K562 (cell line): Measurements from ENCODE around the gene SORL1-AS1.

ENCODE experiments used
- ATAC-seq: fragments of 200-7000 bp; cut with Tn5 transposase; 3 replicates; pipeline ENCODE4 v1.9.1; 2020; ENCODE audit warnings: moderate library complexity
- BruUV-seq: library from RNA; stranded (reverse); fragments of 400-500 nt; replicated peaks from 2 replicates; lab custom pipeline; 2021; lab: Mats Ljungman, UMichigan
- CTCF ChIA-PET: fragments of 300-600 bp; formaldehyde crosslinking; extraction: SDS; loops from one replicate; lab custom pipeline; 2021; ENCODE audit warnings: low intra/inter-chr PET ratio; lab: Yijun Ruan, JAX
- POLR2A ChIA-PET: fragments of 300-600, 350-650 bp; sonication (Branson Sonifier 250); formaldehyde crosslinking; extraction: SDS; loops from one replicate; lab custom pipeline; 2021; ENCODE audit warnings: antibody characterized with exemption, inconsistent platforms; lab: Yijun Ruan, JAX
- DNase-seq, 4 experiments: peaks; one replicate each; pipeline versions ENCODE4 v3.0.0 to v3.0.0-alpha.2; 2011 to 2018; ENCODE audit warnings: low spot score in 3 of 4, mixed read lengths in 3 of 4; ENCODE audit errors: extremely low read depth in 1 of 4
- FAIRE-seq: peaks from 2 replicates; lab custom pipeline; 2011; peaks lifted over from hg19 to GRCh38; lab: Jason Lieb, UNC
- H2AFZ ChIP-seq: 2 replicates; pipeline ENCODE4 v1.6.0; 2011; ENCODE audit warnings: low read depth, low read length, control low read depth, inconsistent platforms
- H3K27ac ChIP-seq: fragments of 200-600 bp; 3 replicates; pipeline ENCODE4 v1.8.0; 2011; ENCODE audit warnings: low read depth, mild to moderate bottlenecking, control low read depth, inconsistent platforms, low read length, moderate library complexity, mixed read lengths; ENCODE audit errors: extremely low read depth
- H3K27me3 ChIP-seq, 2 experiments: fragments of 300-600 bp in 1 of 2; 2 replicates in 1 of 2; 3 replicates in 1 of 2; pipeline versions ENCODE4 v1.6.0 to v1.8.0; 2011; ENCODE audit warnings: inconsistent platforms in 2 of 2, low read length in 2 of 2, mild to moderate bottlenecking in 1 of 2, mixed read lengths in 1 of 2, moderate library complexity in 1 of 2; ENCODE audit not compliant: control insufficient read depth in 2 of 2, insufficient read depth in 2 of 2
- H3K36me3 ChIP-seq: fragments of 300-600 bp; 3 replicates; pipeline ENCODE4 v1.8.0; 2011; ENCODE audit warnings: mild to moderate bottlenecking, low read length, inconsistent platforms; ENCODE audit not compliant: control insufficient read depth, insufficient read depth
- H3K4me1 ChIP-seq, 2 experiments: fragments of 200-600 bp in 1 of 2; replicated peaks in 1 of 2; 2 replicates in 1 of 2; 3 replicates in 1 of 2; pipeline versions ENCODE4 v1.5.1 to v1.8.0; 2011; ENCODE audit warnings: inconsistent platforms in 2 of 2, low read length in 2 of 2, mild to moderate bottlenecking in 1 of 2, mixed read lengths in 1 of 2, moderate library complexity in 1 of 2; ENCODE audit not compliant: control insufficient read depth in 2 of 2, insufficient read depth in 2 of 2
- H3K4me2 ChIP-seq: 2 replicates; pipeline ENCODE4 v1.6.1; 2011; ENCODE audit warnings: low read length, control low read depth, inconsistent platforms, mixed read lengths; ENCODE audit not compliant: insufficient read depth
- H3K4me3 ChIP-seq: fragments of 200-600 bp; sonication (generic), shearing (Covaris generic); 2 replicates; pipeline ENCODE4 v1.5.1; 2016; ENCODE audit warnings: control low read depth, inconsistent platforms
- H3K79me2 ChIP-seq: fragments of 200-600 bp; 3 replicates; pipeline ENCODE4 v1.8.0; 2011; ENCODE audit warnings: low read length, inconsistent platforms; ENCODE audit not compliant: control insufficient read depth, insufficient read depth
- H3K9ac ChIP-seq, 2 experiments: 2 replicates each; pipeline versions ENCODE4 v1.6.0 to v1.6.1; 2011; ENCODE audit warnings: low read depth in 2 of 2, low read length in 2 of 2, control low read depth in 1 of 2, inconsistent platforms in 1 of 2, mild to moderate bottlenecking in 1 of 2, mixed read lengths in 1 of 2; ENCODE audit not compliant: insufficient read depth in 1 of 2
- H3K9me1 ChIP-seq: one replicate; pipeline ENCODE4 v1.6.0; 2011; ENCODE audit warnings: inconsistent platforms, mild to moderate bottlenecking, low read length, moderate library complexity; ENCODE audit not compliant: control insufficient read depth, insufficient read depth
- H3K9me3 ChIP-seq: replicated peaks from 2 replicates; pipeline ENCODE4 v1.5.1; 2011; ENCODE audit warnings: low read depth, low read length, inconsistent platforms; ENCODE audit not compliant: control insufficient read depth, insufficient read depth
- H4K20me1 ChIP-seq: replicated peaks from 2 replicates; pipeline ENCODE4 v1.6.1; 2011; ENCODE audit warnings: low read length, inconsistent platforms, mixed read lengths; ENCODE audit not compliant: control insufficient read depth, insufficient read depth
- NCOA4 ChIP-seq: fragments of 450-650 bp; IDR thresholded peaks from 2 replicates; pipeline ENCODE4 v1.6.1; 2018; ENCODE audit warnings: mild to moderate bottlenecking; ENCODE audit not compliant: partially characterized antibody
- XRCC4 ChIP-seq: IDR thresholded peaks from one replicate; pipeline ENCODE4 v1.6.1; 2011; ENCODE audit not compliant: insufficient read depth, insufficient read length; ENCODE audit errors: extremely low read depth
- YY1 ChIP-seq, 3 experiments: IDR thresholded peaks; 2 replicates each; pipeline ENCODE4 v1.6.1; 2011; ENCODE audit warnings: low read length in 2 of 3, mild to moderate bottlenecking in 2 of 3, moderate library complexity in 2 of 3, borderline replicate concordance in 1 of 3, control low read depth in 1 of 3, low read depth in 1 of 3; ENCODE audit not compliant: insufficient read depth in 3 of 3, insufficient replicate concordance in 2 of 3, control insufficient read depth in 1 of 3, insufficient read length in 1 of 3; ENCODE audit errors: extremely low read depth in 1 of 3
- ZNF124 ChIP-seq: sonication (generic); formaldehyde crosslinking; IDR thresholded peaks from 2 replicates; pipeline ENCODE4 v1.8.1; 2022; ENCODE audit warnings: missing genetic modification reagents
- ZNF253 ChIP-seq: fragments of 250-450 bp; sonication (Bioruptor Pico); conservative IDR thresholded peaks from 2 replicates; pipeline ENCODE4 v1.6.1; 2021; ENCODE audit warnings: mild to moderate bottlenecking
- ZNF589 ChIP-seq: fragments of 200-800 bp; sonication (Bioruptor generic); IDR thresholded peaks from 2 replicates; pipeline ENCODE4 v1.6.1; 2016; ENCODE audit warnings: low read depth, missing genetic modification characterization, missing compliant biosample characterization
- WGBS: fragments of 100-300 bp; shearing (Covaris generic); methylation state at CpG from one replicate; pipeline ENCODE4 v1.1.6; 2016; ENCODE audit warnings: low coverage, mixed read lengths; ENCODE audit not compliant: insufficient coverage; ENCODE audit errors: missing lambda C conversion rate; 5-methylcytosine and 5-hydroxymethylcytosine counted together
- in situ Hi-C: fragments of 300-500 bp; cut with MboI; formaldehyde crosslinking; loops from 4 replicates; pipeline ENCODE4 v1.15.0; 2018; ENCODE audit warnings: inconsistent platforms, mixed read lengths
- intact Hi-C: fragments of 100-400 bp; cut with micrococcal nuclease; formaldehyde crosslinking; loops from 2 replicates; pipeline ENCODE4 v1.14.2; 2022
- TF ChIP-seq, protein P1 (sequence below): fragments of 450-650 bp; formaldehyde crosslinking; IDR thresholded peaks from 2 replicates; pipeline ENCODE4 v1.4.0; 2022; ENCODE audit warnings: mild to moderate bottlenecking, moderate library complexity
- TF ChIP-seq, protein P2 (sequence below): sonication (generic); formaldehyde crosslinking; IDR thresholded peaks from 2 replicates; pipeline ENCODE4 v1.5.0; 2020; ENCODE audit warnings: missing genetic modification reagents

Gene SORL1-AS1

DNA sequence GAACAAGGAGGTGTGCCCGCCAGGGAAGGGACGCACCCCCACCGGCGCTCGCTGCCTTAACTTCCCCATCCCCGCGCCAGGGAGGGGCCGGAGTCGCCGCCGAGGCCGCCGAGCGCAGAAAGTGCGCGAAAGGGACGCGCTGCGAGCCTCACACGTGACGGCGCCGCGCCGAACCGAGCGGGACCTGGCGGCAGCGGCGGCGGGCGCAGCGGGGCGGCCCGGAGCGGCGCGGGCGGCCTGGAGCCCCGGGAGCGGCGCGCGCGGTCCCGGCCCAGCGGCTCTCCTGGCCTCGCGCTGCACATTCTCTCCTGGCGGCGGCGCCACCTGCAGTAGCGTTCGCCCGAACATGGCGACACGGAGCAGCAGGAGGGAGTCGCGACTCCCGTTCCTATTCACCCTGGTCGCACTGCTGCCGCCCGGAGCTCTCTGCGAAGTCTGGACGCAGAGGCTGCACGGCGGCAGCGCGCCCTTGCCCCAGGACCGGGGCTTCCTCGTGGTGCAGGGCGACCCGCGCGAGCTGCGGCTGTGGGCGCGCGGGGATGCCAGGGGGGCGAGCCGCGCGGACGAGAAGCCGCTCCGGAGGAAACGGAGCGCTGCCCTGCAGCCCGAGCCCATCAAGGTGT, 670 bp downstream of the SORL1-AS1 start, which contains the start of gene SORL1 (continued):
- peak in 2 of 3 experiments; percentile 45 to 51 for TF ChIP-seq YY1 (IDR thresholded peaks at IDR 0.05; ENCODE audit: borderline replicate concordance in 1 of 3, control insufficient read depth in 1 of 3, extremely low read depth in 1 of 3, insufficient read depth in 3 of 3, insufficient read length in 1 of 3, insufficient replicate concordance in 2 of 3, low read depth in 1 of 3, low read length in 2 of 3)
- TF ChIP-seq, protein P1, sequence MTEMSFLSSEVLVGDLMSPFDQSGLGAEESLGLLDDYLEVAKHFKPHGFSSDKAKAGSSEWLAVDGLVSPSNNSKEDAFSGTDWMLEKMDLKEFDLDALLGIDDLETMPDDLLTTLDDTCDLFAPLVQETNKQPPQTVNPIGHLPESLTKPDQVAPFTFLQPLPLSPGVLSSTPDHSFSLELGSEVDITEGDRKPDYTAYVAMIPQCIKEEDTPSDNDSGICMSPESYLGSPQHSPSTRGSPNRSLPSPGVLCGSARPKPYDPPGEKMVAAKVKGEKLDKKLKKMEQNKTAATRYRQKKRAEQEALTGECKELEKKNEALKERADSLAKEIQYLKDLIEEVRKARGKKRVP (CRISPR knock-in tag) = no peak

DNA sequence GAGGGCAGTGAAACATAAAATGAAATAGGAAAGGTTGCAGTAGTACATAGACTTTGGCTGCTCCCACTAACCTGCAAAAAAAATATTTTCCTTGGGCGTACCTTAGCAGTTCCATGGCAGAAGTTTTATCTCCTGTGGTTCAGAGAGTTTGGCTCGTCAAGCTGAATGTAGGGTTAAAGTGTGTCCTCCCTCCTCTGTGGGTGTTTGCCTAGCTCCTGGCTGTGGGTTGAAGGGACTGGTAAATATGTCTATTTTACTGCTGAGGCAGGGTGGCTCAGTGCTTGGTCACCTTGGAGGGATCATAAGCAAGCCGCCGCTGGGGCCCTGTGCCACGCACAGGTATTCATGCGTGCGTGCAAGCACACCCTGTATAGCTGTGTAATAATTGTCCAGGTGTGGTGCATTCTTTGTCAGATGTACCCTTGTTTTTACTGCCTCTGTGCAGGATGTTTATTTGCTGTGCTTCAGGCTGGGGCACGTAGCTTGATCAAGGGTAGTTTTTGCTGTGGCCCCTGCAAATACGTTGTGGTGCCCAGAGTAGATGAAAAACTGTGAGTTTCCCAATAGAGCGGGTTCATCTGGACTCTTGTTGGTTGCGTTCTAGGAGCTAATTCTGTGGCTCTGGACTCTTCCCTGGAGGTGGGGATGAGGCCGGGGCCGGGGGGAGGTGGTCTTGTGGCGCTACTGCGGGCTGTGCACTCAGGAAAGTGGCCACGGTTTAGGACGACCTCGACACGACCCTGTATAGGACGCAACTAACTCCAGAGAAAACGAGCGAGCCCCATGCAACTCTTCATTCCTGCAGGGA, 1.4 kb downstream of the SORL1-AS1 start:
- H2AFZ ChIP-seq = no peak overlapping the region
- ATAC-seq = no peak
- ChIA-PET POLR2A (interaction anchor here (0.5 to 0.6 kb wide), 2 partner anchors 59 to 770 kb away, joined by 3 to 4 read pairs; no protein-coding TSS in a partner anchor), CTCF (no interaction called here)
- BruUV-seq = no TSS peak
- DNase-seq = no peak
- H3K9ac ChIP-seq = no peak overlapping the region
- H3K27me3 ChIP-seq = peaks cover 12 to 36% of the 10 kb centered on the region in 2 experiments; a peak in 4 of 5 replicates
- intact Hi-C loops = loop anchor here (10.0 kb wide), 1 partner anchor 143 kb away; no protein-coding TSS in a partner anchor
- in situ Hi-C loops = no loop called here
- no peak for TF ChIP-seq ZNF589 (CRISPR knock-in tag)
- no peak for TF ChIP-seq ZNF124 (CRISPR knock-in tag)
- no peak for TF ChIP-seq XRCC4
- no peak for TF ChIP-seq ZNF253 (CRISPR knock-in tag)
- TF ChIP-seq NCOA4 = no peak
- TF ChIP-seq, protein P2, sequence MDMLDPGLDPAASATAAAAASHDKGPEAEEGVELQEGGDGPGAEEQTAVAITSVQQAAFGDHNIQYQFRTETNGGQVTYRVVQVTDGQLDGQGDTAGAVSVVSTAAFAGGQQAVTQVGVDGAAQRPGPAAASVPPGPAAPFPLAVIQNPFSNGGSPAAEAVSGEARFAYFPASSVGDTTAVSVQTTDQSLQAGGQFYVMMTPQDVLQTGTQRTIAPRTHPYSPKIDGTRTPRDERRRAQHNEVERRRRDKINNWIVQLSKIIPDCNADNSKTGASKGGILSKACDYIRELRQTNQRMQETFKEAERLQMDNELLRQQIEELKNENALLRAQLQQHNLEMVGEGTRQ (CRISPR knock-in tag) = no peak
- H3K4me1 ChIP-seq = peaks cover 0 to 9% of the 10 kb centered on the region in 2 experiments; a peak in 2 of 5 replicates
- no peaks in the 10 kb centered on the region for H3K36me3 ChIP-seq
- no peaks in the 10 kb centered on the region for H3K79me2 ChIP-seq
- no peaks in the 10 kb centered on the region for H3K9me3 ChIP-seq
- no peak overlapping the region for H3K27ac ChIP-seq
- no peak for FAIRE-seq
- H3K9me1 ChIP-seq = no peaks in the 10 kb centered on the region
- no peaks in the 10 kb centered on the region for H4K20me1 ChIP-seq
- H3K4me3 ChIP-seq = no peak overlapping the region
- H3K4me2 ChIP-seq = no peak overlapping the region
- WGBS = 8% methylated on average over 22 of the region's 22 CpGs
